HuH-7.5 (cell line): ENCODE measurements around the gene HCAR2.
"Not testable (repeated sequence)": the region's sequence is repeated elsewhere in the genome, so short reads cannot be mapped to it uniquely, and the experiment has no call there.

Experiments
- DNase-seq: peaks from one replicate; pipeline ENCODE4 v3.0.0; 2011; ENCODE audit warnings: low spot score

The HCAR2 gene

GRCh38 chr12:122665349-122665748, 37.8 kb downstream of the HCAR2 start:
- no peak for DNase-seq

GRCh38 chr12:122661938-122662337, 41.2 kb downstream of the HCAR2 start:
- no peak for DNase-seq

- no peak for DNase-seq
Measured at GRCh38 chr12:122661246-122661645, 41.9 kb downstream of the HCAR2 start.

GRCh38 chr12:122659579-122659978, 43.6 kb downstream of the HCAR2 start:
- no peak for DNase-seq

- no peak for DNase-seq
Measured at GRCh38 chr12:122656298-122656697, 46.9 kb downstream of the HCAR2 start.

GRCh38 chr12:122653291-122653690, 49.9 kb downstream of the HCAR2 start:
- DNase-seq, result not testable (repeated sequence)

GRCh38 chr12:122651520-122652224, 51.5 kb downstream of the HCAR2 start:
- DNase-seq, result no peak
